Dermis microvascular lymphatic vessel endothelial cell (primary cell): ENCODE data around the gene SLC35G3. TPM values are rescaled to one million over a fixed set of nuclear protein-coding genes. Genes with fewer than 3 reads are reported as not detected.
"Not testable (repeated sequence)": the region's sequence is repeated elsewhere in the genome, so short reads cannot be mapped to it uniquely, and the experiment has no call there.

Experiments used
- DNase-seq, 2 donors: peaks; one replicate each; pipeline versions ENCODE4 v3.0.0 to v3.0.0-alpha.2; 2010; ENCODE audit warnings: low read depth in 2 of 2
- total RNA-seq: library from RNA; depleted of rRNA; stranded (reverse); fragments of >200 nt; gene quantifications from 2 replicates; pipeline ENCODE4 v1.2.1, GENCODE V29; 2014

Gene SLC35G3
- total RNA-seq, 1 donor from 2014 or later, result not detected

GRCh38 chr17:35164716-35165115 lies 29.5 kb downstream of the SLC35G3 start:
- DNase-seq, result no peak

GRCh38 chr17:35163886-35164285 lies 30.3 kb downstream of the SLC35G3 start:
- DNase-seq, result no peak

GRCh38 chr17:35162755-35163154 lies 31.4 kb downstream of the SLC35G3 start:
- no peak for DNase-seq

- no peak for DNase-seq
Observed at GRCh38 chr17:35161281-35161761, 32.9 kb downstream of the SLC35G3 start.

- no peak for DNase-seq
Observed at GRCh38 chr17:35160354-35161201, 33.6 kb downstream of the SLC35G3 start.

- no peak for DNase-seq
Observed at GRCh38 chr17:35159940-35160339, 34.3 kb downstream of the SLC35G3 start.

- DNase-seq, result no peak
Observed at GRCh38 chr17:35155246-35155645, 38.9 kb downstream of the SLC35G3 start.

- DNase-seq, result no peak
Observed at GRCh38 chr17:35154196-35155165, 39.7 kb downstream of the SLC35G3 start.

GRCh38 chr17:35152421-35153140 lies 41.6 kb downstream of the SLC35G3 start:
- no peak for DNase-seq

DNA sequence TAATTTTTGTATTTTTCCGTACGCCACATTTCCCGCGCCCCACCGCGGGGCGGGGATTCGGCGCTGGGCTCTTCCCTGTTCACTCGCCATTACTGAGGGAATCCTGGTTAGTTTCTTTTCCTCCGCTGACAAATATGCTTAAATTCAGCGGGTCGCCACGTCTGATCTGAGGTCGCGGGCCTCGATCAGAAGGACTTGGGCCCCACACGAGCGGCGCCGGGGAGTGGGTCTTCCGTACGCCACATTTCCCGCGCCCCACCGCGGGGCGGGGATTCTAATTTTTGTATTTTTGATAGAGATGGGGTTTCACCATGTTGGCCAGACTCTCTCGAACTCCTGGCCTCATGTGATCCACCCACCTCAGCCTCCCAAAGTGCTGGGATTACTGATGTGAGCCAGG lies 43.1 kb downstream of the SLC35G3 start:
- DNase-seq, result not testable (repeated sequence)

- no peak for DNase-seq
Observed at GRCh38 chr17:35149941-35150340, 44.3 kb downstream of the SLC35G3 start.

GRCh38 chr17:35148144-35148543 lies 46.0 kb downstream of the SLC35G3 start:
- DNase-seq, result no peak

DNA sequence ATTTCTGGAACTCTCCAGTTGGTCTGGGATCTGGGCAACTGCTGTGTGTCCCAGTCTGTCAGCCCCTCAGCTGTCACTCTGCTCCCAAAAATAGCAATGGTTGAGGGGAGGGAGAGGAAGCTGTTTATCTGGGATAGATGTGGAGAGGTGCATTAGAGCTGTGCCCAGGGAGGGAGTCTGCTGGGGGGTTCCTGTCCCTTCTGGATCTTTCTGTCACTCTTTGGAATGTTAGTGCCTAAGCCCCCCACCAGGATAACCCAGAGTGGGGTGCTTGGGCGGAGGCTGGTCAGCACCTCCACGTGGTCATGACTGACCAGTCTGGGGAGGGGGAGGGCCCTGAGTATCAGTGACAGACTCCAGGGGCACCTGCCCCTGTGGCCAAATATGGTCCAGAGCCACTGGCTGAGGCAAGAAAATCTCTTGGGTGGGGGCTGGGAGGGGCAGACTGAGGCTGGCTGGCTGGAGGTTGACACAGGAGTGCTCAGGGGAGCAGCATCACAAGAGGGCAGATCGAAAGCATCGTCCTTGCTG lies 46.8 kb downstream of the SLC35G3 start, which contains the start of gene UNC45B:
TSS of gene UNC45B (plus strand) at position 443 of the 531 bp plus-strand sequence. CDS start 447 bp downstream, outside the sequence.
- no peak for DNase-seq

DNA sequence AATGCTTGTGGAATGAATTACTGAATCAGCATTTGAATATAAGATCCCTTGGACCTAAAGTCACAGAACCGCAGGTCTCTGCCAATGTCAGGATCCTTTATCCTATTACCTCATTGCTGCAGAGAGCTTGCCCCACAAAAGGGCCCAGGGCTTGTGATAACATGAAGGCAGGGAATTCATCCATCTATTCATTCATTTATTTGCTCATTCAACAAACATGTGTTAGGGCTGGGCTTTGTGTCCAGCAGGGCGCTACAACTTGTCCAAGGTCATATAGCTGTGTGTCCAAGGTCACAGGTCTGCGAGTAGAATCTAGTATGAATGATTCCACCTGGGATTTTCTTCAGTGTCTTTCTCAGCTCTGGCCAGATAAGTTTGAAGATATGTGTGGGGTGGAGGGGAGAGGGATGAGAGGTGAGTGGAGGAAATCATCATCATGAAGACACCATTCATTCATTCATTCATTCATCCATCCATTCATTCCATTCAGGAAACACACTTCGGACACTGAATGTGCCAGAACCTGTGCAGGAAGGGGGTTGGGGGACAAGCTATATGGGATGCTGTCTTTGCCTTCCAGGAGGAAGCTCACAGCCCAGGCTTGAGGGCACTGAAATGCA lies 47.9 kb downstream of the SLC35G3 start:
- no peak for DNase-seq

DNA sequence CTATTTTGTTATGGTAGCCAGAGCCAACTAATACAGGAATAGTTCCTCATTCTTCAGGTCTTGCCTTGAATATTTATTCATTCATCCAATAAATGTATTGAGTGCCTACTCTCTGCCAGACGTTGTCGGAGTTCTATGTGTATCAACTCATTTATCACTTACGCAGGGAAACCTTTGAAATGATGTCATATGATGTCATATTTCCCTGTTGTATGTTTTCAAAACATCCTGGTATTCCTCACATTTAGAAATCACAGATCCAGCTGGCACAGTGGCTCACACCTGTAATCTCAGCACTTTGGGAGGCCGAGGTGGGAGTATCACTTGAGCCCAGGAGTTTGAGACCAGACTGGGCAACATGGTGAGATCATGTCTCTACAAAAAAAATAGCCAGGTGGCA lies 49.4 kb downstream of the SLC35G3 start:
- no peak for DNase-seq

Other genes with a start within 250 kb of the SLC35G3 start
- 0.39 and 0.63 TPM in 2 replicates for gene CCT6B, start 232.9 kb downstream of the SLC35G3 start, total RNA-seq
- gene ZNF830, start 232.9 kb downstream of the SLC35G3 start, total RNA-seq, result 8.0 and 8.3 TPM in 2 replicates
- gene LIG3, start 213.9 kb downstream of the SLC35G3 start, total RNA-seq, result 14.4 and 24.3 TPM in 2 replicates
- 6.0 and 7.3 TPM in 2 replicates for gene RFFL, start 130.7 kb downstream of the SLC35G3 start, total RNA-seq
- 7.7 and 22.0 TPM in 2 replicates for gene RAD51D, start 74.5 kb downstream of the SLC35G3 start, total RNA-seq
- gene FNDC8, start 72.8 kb downstream of the SLC35G3 start, total RNA-seq, result under 0.01 TPM in 1 of 2 replicates, not detected in the other
- 15.0 and 17.4 TPM in 2 replicates for gene NLE1, start 52.1 kb downstream of the SLC35G3 start, total RNA-seq
- gene UNC45B, start 46.6 kb downstream of the SLC35G3 start, total RNA-seq, result under 0.01 TPM in 1 of 2 replicates, not detected in the other
- gene SLFN5, start 48.7 kb upstream of the SLC35G3 start, total RNA-seq, result 21.2 and 35.9 TPM in 2 replicates
- 54.1 and 55.7 TPM in 2 replicates for gene SLFN11, start 179.2 kb upstream of the SLC35G3 start, total RNA-seq
- 36.1 and 42.9 TPM in 2 replicates for gene SLFN12, start 238.1 kb upstream of the SLC35G3 start, total RNA-seq